ENCODE data around the gene ZSCAN31.

ZSCAN31 gene

DNA sequence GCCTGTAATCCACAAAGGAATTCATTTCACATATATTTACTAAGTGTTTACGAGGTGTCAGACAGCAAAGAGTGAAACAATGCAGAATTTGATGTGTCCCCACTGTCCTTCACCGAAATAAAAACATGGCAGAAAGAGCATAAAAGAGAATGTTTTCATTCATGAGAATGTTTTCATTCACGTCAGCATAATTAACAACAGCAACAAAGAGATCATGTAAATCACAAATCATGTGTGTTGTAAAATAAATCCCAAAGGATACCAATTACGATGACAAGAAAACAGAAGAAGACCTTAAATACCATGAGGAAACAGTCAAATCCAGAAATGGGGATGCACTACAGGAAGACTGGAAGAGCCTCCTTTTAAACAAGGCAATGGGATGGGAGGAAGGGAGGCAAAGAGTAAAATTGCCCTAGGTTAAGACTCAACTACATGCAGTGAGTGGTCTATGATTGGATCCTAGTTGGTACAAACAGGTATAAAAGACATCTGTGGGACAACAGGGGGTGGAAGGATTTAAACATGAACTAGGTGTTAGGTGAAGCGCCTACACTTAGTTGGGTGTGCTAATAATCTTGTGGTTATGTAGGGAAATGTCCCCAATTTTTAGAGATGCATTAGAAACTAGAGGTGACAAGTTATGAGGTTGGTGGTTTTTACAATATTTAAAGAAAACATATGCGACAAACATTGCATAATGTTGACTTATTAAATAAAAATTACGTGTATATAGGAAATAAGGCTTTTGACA lies 1.5 kb downstream of the ZSCAN31 start:
- DNase-seq (ENCODE audit: extremely low read depth, insufficient read length), result no peak
- Histone ChIP-seq H3K36me3 (ENCODE audit: control insufficient read depth, insufficient read depth, low read length) (no peaks in the 10 kb centered on the region), H3K4me3 (replicated peaks; ENCODE audit: low read depth, low read length) (no peak overlapping the region), H3K27me3 (replicated peaks; ENCODE audit: control insufficient read depth, insufficient read depth, low read length) (no peaks in the 10 kb centered on the region)
- TF ChIP-seq CTCF (IDR thresholded peaks at IDR 0.05; ENCODE audit: insufficient read depth, low read length, poor library complexity, severe bottlenecking), result no peak

- Histone ChIP-seq H3K4me3 (replicated peaks; ENCODE audit: low read depth, low read length) (no peak overlapping the region), H3K27me3 (replicated peaks; ENCODE audit: control insufficient read depth, insufficient read depth, low read length) (no peaks in the 10 kb centered on the region), H3K36me3 (ENCODE audit: control insufficient read depth, insufficient read depth, low read length) (no peaks in the 10 kb centered on the region)
- TF ChIP-seq CTCF (IDR thresholded peaks at IDR 0.05; ENCODE audit: insufficient read depth, low read length, poor library complexity, severe bottlenecking), result no peak
- DNase-seq (ENCODE audit: extremely low read depth, insufficient read length), result no peak
Measured at GRCh38 chr6:28333599-28334018, 2.3 kb downstream of the ZSCAN31 start.

GRCh38 chr6:28333047-28333446 lies 2.9 kb downstream of the ZSCAN31 start:
- no peak for DNase-seq (ENCODE audit: extremely low read depth, insufficient read length)
- no peak for TF ChIP-seq CTCF (IDR thresholded peaks at IDR 0.05; ENCODE audit: insufficient read depth, low read length, poor library complexity, severe bottlenecking)
- Histone ChIP-seq H3K4me3 (replicated peaks; ENCODE audit: low read depth, low read length) (no peak overlapping the region), H3K36me3 (ENCODE audit: control insufficient read depth, insufficient read depth, low read length) (no peaks in the 10 kb centered on the region), H3K27me3 (replicated peaks; ENCODE audit: control insufficient read depth, insufficient read depth, low read length) (no peaks in the 10 kb centered on the region)

- H3K4me3 ChIP-seq (replicated peaks; ENCODE audit: low read depth, low read length), result no peak overlapping the region
- H3K27me3 ChIP-seq (replicated peaks; ENCODE audit: control insufficient read depth, insufficient read depth, low read length), result no peaks in the 10 kb centered on the region
- no peak for DNase-seq (ENCODE audit: extremely low read depth, insufficient read length)
- TF ChIP-seq CTCF (IDR thresholded peaks at IDR 0.05; ENCODE audit: insufficient read depth, low read length, poor library complexity, severe bottlenecking), result no peak
- peaks cover 3% of the 10 kb centered on the region; the same call in 1 of the 2 replicates for H3K36me3 ChIP-seq (ENCODE audit: control insufficient read depth, insufficient read depth, low read length)
Measured at GRCh38 chr6:28330041-28330440, 5.9 kb downstream of the ZSCAN31 start.

- H3K4me3 ChIP-seq (replicated peaks; ENCODE audit: low read depth, low read length), result no peak overlapping the region
- no peaks in the 10 kb centered on the region for H3K27me3 ChIP-seq (replicated peaks; ENCODE audit: control insufficient read depth, insufficient read depth, low read length)
- peaks cover 3% of the 10 kb centered on the region; the same call in 1 of the 2 replicates for H3K36me3 ChIP-seq (ENCODE audit: control insufficient read depth, insufficient read depth, low read length)
- no peak for DNase-seq (ENCODE audit: extremely low read depth, insufficient read length)
- TF ChIP-seq CTCF (IDR thresholded peaks at IDR 0.05; ENCODE audit: insufficient read depth, low read length, poor library complexity, severe bottlenecking), result no peak
Measured at GRCh38 chr6:28326371-28326948, 9.5 kb downstream of the ZSCAN31 start.

All from GM06990 (cell line).